C4-2B (cell line): ENCODE measurements around the gene FNDC3B.

Experiments used
- CTCF ChIP-seq: fragments of 450-650 bp; conservative IDR thresholded peaks from 2 replicates; pipeline ENCODE4 v1.5.1; 2017; ENCODE audit warnings: mild to moderate bottlenecking
- ZFX ChIP-seq: fragments of 450-650 bp; IDR thresholded peaks from 2 replicates; pipeline ENCODE4 v1.6.1; 2017

DNA sequence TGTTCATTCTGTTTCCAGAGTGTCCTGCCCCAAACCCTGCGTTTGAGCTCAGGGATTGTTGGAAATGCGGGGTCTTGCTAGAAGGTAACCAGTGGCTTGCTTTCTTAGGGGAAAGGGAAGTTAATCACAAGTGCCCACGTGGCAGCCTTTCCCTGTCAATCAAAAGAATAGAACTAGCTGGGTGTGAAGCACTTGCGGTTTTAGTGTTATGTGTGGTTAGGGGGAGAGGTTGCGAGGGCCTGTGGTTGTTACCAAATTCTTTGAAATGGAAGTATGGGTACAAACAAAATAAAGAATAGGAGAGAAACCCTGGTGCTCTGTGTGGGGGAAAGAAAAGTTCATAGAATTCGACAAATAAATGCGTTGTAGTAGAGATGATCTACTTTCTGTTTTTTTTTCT lies 67.6 kb downstream of the FNDC3B start:
- no peak for TF ChIP-seq CTCF
- no peak for TF ChIP-seq ZFX
